HepG2 (cell line): ENCODE results near the gene SLC18A3. TPM values are rescaled to one million over a fixed set of nuclear protein-coding genes. Genes with fewer than 3 reads are reported as not detected.

Experiments
- ATAC-seq: fragments of 200-7000 bp; cut with Tn5 transposase; 3 replicates; pipeline ENCODE4 v1.9.1; 2020; ENCODE audit warnings: mild to moderate bottlenecking, moderate library complexity
- BruUV-seq: library from RNA; stranded (reverse); fragments of 400-500 nt; replicated peaks from 2 replicates; lab custom pipeline; 2021; lab: Mats Ljungman, UMichigan
- CTCF ChIA-PET: fragments of 300-600 bp; formaldehyde crosslinking; extraction: SDS; loops from one replicate; lab custom pipeline; 2021; ENCODE audit warnings: low total read pairs, inconsistent platforms, low intra/inter-chr PET ratio; lab: Yijun Ruan, JAX
- POLR2A ChIA-PET: fragments of 350-600 bp; sonication (Branson Sonifier 250); formaldehyde crosslinking; loops from one replicate; lab custom pipeline; 2020; ENCODE audit warnings: antibody characterized with exemption, inconsistent platforms; lab: Yijun Ruan, JAX
- DNase-seq: peaks from one replicate; pipeline ENCODE4 v3.0.0-alpha.2; 2015; ENCODE audit warnings: low spot score
- FAIRE-seq: peaks from 3 replicates; lab custom pipeline; 2011; peaks lifted over from hg19 to GRCh38; lab: Jason Lieb, UNC
- H2AFZ ChIP-seq: one replicate; pipeline ENCODE4 v1.6.1; 2011; ENCODE audit warnings: low read length, inconsistent platforms
- H3K27ac ChIP-seq: fragments of 300-600 bp; 3 replicates; pipeline ENCODE4 v1.8.0; 2011; ENCODE audit warnings: mixed run types, mild to moderate bottlenecking, mixed read lengths, low read length, inconsistent platforms; ENCODE audit not compliant: insufficient read depth; ENCODE audit errors: extremely low read length
- H3K27me3 ChIP-seq, 2 experiments: fragments of 200-600 bp in 1 of 2; 2 replicates in 1 of 2; 3 replicates in 1 of 2; pipeline versions ENCODE4 v1.6.0 to v1.8.0; 2011; ENCODE audit warnings: low read length in 2 of 2, mild to moderate bottlenecking in 2 of 2, moderate library complexity in 2 of 2, inconsistent platforms in 1 of 2; ENCODE audit not compliant: insufficient read depth in 2 of 2, control insufficient read depth in 1 of 2
- H3K36me3 ChIP-seq, 2 experiments: fragments of 200-600 bp in 1 of 2; replicated peaks in 1 of 2; 2 replicates in 1 of 2; 3 replicates in 1 of 2; pipeline versions ENCODE4 v1.5.1 to v1.8.0; 2011; ENCODE audit warnings: low read length in 2 of 2, inconsistent platforms in 1 of 2; ENCODE audit not compliant: insufficient read depth in 2 of 2, control insufficient read depth in 1 of 2
- H3K4me1 ChIP-seq: 2 replicates; pipeline ENCODE4 v1.5.1; 2012; ENCODE audit warnings: low read length, inconsistent platforms; ENCODE audit not compliant: insufficient read depth
- H3K4me2 ChIP-seq: 2 replicates; pipeline ENCODE4 v1.6.0; 2011; ENCODE audit warnings: low read depth, low read length, inconsistent platforms
- H3K4me3 ChIP-seq, 3 experiments: fragments of 200-600 bp in 1 of 3; sonication (generic), shearing (Covaris generic) in 1 of 3; replicated peaks in 1 of 3; 2 replicates each; pipeline ENCODE4 v1.5.1; 2011 to 2016; ENCODE audit warnings: low read length in 3 of 3, inconsistent platforms in 2 of 3, low read depth in 2 of 3, mild to moderate bottlenecking in 2 of 3, control low read depth in 1 of 3, mixed read lengths in 1 of 3; ENCODE audit not compliant: insufficient read depth in 1 of 3
- H3K79me2 ChIP-seq: one replicate; pipeline ENCODE4 v1.6.1; 2011; ENCODE audit warnings: low read length, inconsistent platforms; ENCODE audit not compliant: insufficient read depth
- H3K9ac ChIP-seq: 2 replicates; pipeline ENCODE4 v1.6.0; 2011; ENCODE audit warnings: mild to moderate bottlenecking, low read depth, low read length, inconsistent platforms; ENCODE audit not compliant: insufficient read depth
- H3K9me3 ChIP-seq: 2 replicates; pipeline ENCODE4 v1.5.1; 2012; ENCODE audit warnings: mild to moderate bottlenecking, low read length
- H4K20me1 ChIP-seq: 2 replicates; pipeline ENCODE4 v1.6.0; 2011; ENCODE audit warnings: inconsistent platforms, mild to moderate bottlenecking, low read length, moderate library complexity; ENCODE audit not compliant: insufficient read depth
- ADNP ChIP-seq: sonication (generic); formaldehyde crosslinking; IDR thresholded peaks from 2 replicates; pipeline ENCODE4 v1.4.0; 2020; ENCODE audit warnings: missing genetic modification reagents
- AGO2 ChIP-seq: fragments of 200-400 bp; formaldehyde crosslinking; optimal IDR thresholded peaks from 2 replicates; pipeline ENCODE3; 2017; ENCODE audit warnings: mild to moderate bottlenecking, low read depth, low read length, moderate library complexity
- DZIP1 ChIP-seq: sonication (generic); formaldehyde crosslinking; IDR thresholded peaks from 2 replicates; pipeline ENCODE4 v1.5.0; 2020; ENCODE audit warnings: mild to moderate bottlenecking, missing genetic modification reagents
- HES4 ChIP-seq: sonication (generic); formaldehyde crosslinking; IDR thresholded peaks from 2 replicates; pipeline ENCODE4 v1.9.0; 2021; ENCODE audit warnings: mild to moderate bottlenecking, missing genetic modification reagents, borderline replicate concordance
- HOXD1 ChIP-seq: sonication (generic); formaldehyde crosslinking; IDR thresholded peaks from 2 replicates; pipeline ENCODE4 v1.5.0; 2020; ENCODE audit warnings: missing genetic modification reagents
- JARID2 ChIP-seq: sonication (generic); formaldehyde crosslinking; IDR thresholded peaks from 2 replicates; pipeline ENCODE4 v1.8.1; 2023; ENCODE audit warnings: missing genetic modification reagents, inconsistent platforms; ENCODE audit not compliant: insufficient replicate concordance
- NR0B2 ChIP-seq: sonication (generic); formaldehyde crosslinking; IDR thresholded peaks from 2 replicates; pipeline ENCODE4 v1.4.0; 2020; ENCODE audit warnings: mild to moderate bottlenecking, missing genetic modification reagents
- SIN3A ChIP-seq: IDR thresholded peaks from 2 replicates; pipeline ENCODE4 v1.6.1; 2011; ENCODE audit warnings: low read depth, mild to moderate bottlenecking, control low read depth, low read length, borderline replicate concordance
- TOE1 ChIP-seq: sonication (generic); formaldehyde crosslinking; IDR thresholded peaks from 2 replicates; pipeline ENCODE4 v1.4.0; 2020; ENCODE audit warnings: mild to moderate bottlenecking, missing genetic modification reagents
- ZBTB14 ChIP-seq: sonication (generic); formaldehyde crosslinking; IDR thresholded peaks from 2 replicates; pipeline ENCODE4 v1.4.0; 2020; ENCODE audit warnings: missing genetic modification reagents
- ZNF224 ChIP-seq: sonication (generic); formaldehyde crosslinking; IDR thresholded peaks from 2 replicates; pipeline ENCODE4 v1.5.0; 2020; ENCODE audit warnings: mild to moderate bottlenecking, missing genetic modification reagents
- ZNF30 ChIP-seq: sonication (generic); formaldehyde crosslinking; IDR thresholded peaks from 2 replicates; pipeline ENCODE4 v1.5.0; 2020; ENCODE audit warnings: mild to moderate bottlenecking, missing genetic modification reagents
- ZNF619 ChIP-seq: sonication (generic); formaldehyde crosslinking; IDR thresholded peaks from 2 replicates; pipeline ENCODE4 v1.4.0; 2020; ENCODE audit warnings: mild to moderate bottlenecking, missing genetic modification reagents
- ZNF670 ChIP-seq: sonication (generic); formaldehyde crosslinking; IDR thresholded peaks from 2 replicates; pipeline ENCODE4 v1.8.0; 2022; ENCODE audit warnings: mild to moderate bottlenecking, missing genetic modification reagents, borderline replicate concordance
- ZNF772 ChIP-seq: sonication (generic); formaldehyde crosslinking; IDR thresholded peaks from 2 replicates; pipeline ENCODE4 v1.5.0; 2020; ENCODE audit warnings: mild to moderate bottlenecking, missing genetic modification reagents
- ZNF773 ChIP-seq: sonication (generic); formaldehyde crosslinking; IDR thresholded peaks from 2 replicates; pipeline ENCODE4 v1.4.0; 2020; ENCODE audit warnings: missing genetic modification reagents, borderline replicate concordance
- WGBS: methylation state at CpG from one replicate; pipeline ENCODE4 v1.1.6; 2017; ENCODE audit warnings: low lambda C conversion rate; 5-methylcytosine and 5-hydroxymethylcytosine counted together
- in situ Hi-C: cut with HindIII; loops from 2 replicates; pipeline ENCODE4 v1.10.0; 2017; ENCODE audit warnings: low pct_unique_long_range_greater_than_20kb; ENCODE audit not compliant: extremely low pct_ligation_motif_present
- intact Hi-C: fragments of 100-400 bp; cut with micrococcal nuclease; formaldehyde crosslinking; loops from one replicate; pipeline ENCODE4 v1.10.0; 2022; ENCODE audit not compliant: unreplicated experiment
- polyA plus RNA-seq, 8 experiments: library from polyadenylated mRNA; depleted of rRNA in 3 of 8; stranded (reverse) in 7 of 8; unstranded in 1 of 8; fragments of >200 nt; fragmentation: Illumina TruSeq in 4 of 8; extraction: Trizol in 4 of 8; gene quantifications; 2 replicates each; pipeline versions ENCODE4 v1.2.1 to v1.2.3, GENCODE V29; 2011 to 2016; ENCODE audit warnings: low read depth in 4 of 8, missing spikeins in 1 of 8, mixed read lengths in 1 of 8; ENCODE audit not compliant: insufficient read depth in 1 of 8
- total RNA-seq, 5 experiments: library from RNA; depleted of rRNA; stranded (reverse); fragments of >200 nt; fragmentation: Illumina TruSeq; extraction: Trizol; gene quantifications; 2 replicates each; pipeline ENCODE4 v1.2.3, GENCODE V29; 2016; ENCODE audit warnings: low read depth in 1 of 5

The SLC18A3 gene
- total and polyA plus RNA-seq, 2 of the 13 experiments (the other 11 are each of a cell fraction or from before 2014, with no cell fraction given): not detected

GRCh38 chr10:49661140-49661856 is 51.2 kb downstream of the SLC18A3 start:
- no peak for TF ChIP-seq HES4
- no peak for TF ChIP-seq AGO2
- TF ChIP-seq TOE1 (CRISPR knock-in tag): no peak
- no peak for TF ChIP-seq HOXD1 (CRISPR knock-in tag)
- TF ChIP-seq ZNF619 (CRISPR knock-in tag): no peak
- no peak for TF ChIP-seq SIN3A
- TF ChIP-seq ZNF30: no peak
- no peak for TF ChIP-seq ADNP (CRISPR knock-in tag)
- no peak for TF ChIP-seq DZIP1 (CRISPR knock-in tag)
- TF ChIP-seq ZNF773 (CRISPR knock-in tag): no peak
- TF ChIP-seq NR0B2 (CRISPR knock-in tag): no peak
- TF ChIP-seq ZNF670: no peak
- no peak for TF ChIP-seq ZNF772
- TF ChIP-seq ZBTB14 (CRISPR knock-in tag): no peak
- TF ChIP-seq JARID2: no peak
- TF ChIP-seq ZNF224: no peak
- Histone ChIP-seq H3K4me1 (no peaks in the 10 kb centered on the region), H3K9me3 (peaks cover 11% of the 10 kb centered on the region), H2AFZ (no peak overlapping the region), H4K20me1 (no peaks in the 10 kb centered on the region), H3K4me2 (no peak overlapping the region), H3K79me2 (no peaks in the 10 kb centered on the region), H3K27ac (no peak overlapping the region), H3K4me3 (no peak overlapping the region), H3K27me3 (peaks cover 0 to 17% of the 10 kb centered on the region in 2 experiments; a peak in 3 of 5 replicates), H3K36me3 (no peaks in the 10 kb centered on the region), H3K9ac (no peak overlapping the region)
- DNase-seq (no peak), ATAC-seq (no peak), FAIRE-seq (no peak)
- BruUV-seq: no TSS peak
- intact Hi-C loops: no loop called here
- CTCF ChIA-PET: no interaction called here
- in situ Hi-C loops: no loop called here
- 13% methylated on average over 8 of the region's 8 CpGs for WGBS
- POLR2A ChIA-PET: no interaction called here
